HUDEP-2 (cell line): ENCODE measurements around the gene INHBE.
"Not testable (repeated sequence)": the region's sequence is repeated elsewhere in the genome, so short reads cannot be mapped to it uniquely, and the experiment has no call there.

Experiments
- DNase-seq, 76 experiments: peaks; one replicate each; lab custom pipeline; 2025; ENCODE audit not compliant: unreplicated experiment in 76 of 76; lab: John Stamatoyannopoulos, UW

The INHBE gene

DNA sequence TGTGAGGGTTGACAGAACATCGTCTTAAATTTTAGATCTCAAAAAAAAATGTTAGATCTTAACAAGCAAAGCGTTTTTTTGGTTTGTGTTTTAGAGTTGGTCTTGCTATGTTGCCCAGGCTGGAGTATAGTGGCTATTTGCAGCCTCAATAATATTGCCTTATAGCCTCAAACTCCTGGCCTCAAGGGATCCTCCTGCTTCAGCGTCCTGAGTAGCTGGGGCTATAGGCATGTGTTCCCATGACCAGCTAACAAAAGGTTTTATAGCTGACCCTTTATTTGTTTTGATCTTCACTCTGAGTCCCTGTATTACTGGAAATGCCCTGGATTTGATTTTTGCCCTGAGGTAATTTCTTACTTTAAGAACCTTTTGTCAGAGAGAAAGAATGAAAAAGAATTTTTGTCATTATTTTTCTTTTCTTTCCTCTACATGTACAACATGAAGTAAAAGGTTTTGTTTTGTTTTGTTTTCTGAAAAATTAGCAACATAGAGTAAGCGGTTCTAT is 15.3 kb upstream of the INHBE start:
- no peak for DNase-seq

DNA sequence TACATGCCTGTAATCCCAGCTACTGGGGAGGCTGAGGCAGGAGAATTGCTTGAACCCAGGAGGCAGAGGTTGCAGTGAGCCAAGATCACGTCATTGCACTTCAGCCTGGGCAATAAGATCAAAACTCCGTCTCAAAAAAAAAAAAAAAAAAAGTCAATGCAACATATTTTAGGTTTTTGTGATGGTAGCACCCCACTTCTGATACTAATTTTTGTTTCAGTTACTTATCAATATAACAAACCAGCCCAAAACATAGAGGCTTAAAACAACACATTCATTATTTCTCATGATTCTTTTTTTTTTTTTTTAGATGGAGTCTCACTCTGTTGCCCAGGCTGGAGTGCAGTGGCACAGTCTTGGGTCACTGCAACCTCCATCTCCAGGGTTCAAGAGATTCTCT is 13.7 kb upstream of the INHBE start:
- DNase-seq: not testable (repeated sequence)

DNA sequence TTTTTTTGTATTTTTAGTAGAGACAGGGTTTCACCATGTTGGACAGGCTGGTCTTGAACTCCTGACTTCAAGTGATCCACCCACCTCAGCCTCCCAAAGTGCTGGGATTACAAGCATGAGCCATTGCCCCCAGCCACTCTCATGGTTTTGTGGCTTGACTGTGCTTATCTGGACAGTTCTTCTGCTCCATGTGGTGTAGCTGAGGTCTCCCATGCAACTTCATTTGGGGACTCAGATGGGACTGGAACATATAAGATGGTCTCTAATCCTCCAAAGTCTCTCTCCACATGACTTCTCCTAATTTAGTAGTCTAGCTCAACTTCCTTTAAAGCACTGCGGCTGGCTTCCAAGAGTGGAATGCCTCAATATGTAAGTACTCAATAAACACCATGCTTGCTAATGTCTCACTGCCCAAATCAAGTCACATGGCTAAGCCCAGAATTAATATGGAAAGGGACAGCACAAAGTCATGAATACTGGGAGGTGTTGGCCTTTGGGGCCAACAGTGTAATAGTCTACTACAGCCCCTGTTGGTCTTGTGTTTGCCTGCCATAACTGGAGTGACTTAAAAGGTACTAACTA is 13.2 kb upstream of the INHBE start:
- no peak for DNase-seq

DNA sequence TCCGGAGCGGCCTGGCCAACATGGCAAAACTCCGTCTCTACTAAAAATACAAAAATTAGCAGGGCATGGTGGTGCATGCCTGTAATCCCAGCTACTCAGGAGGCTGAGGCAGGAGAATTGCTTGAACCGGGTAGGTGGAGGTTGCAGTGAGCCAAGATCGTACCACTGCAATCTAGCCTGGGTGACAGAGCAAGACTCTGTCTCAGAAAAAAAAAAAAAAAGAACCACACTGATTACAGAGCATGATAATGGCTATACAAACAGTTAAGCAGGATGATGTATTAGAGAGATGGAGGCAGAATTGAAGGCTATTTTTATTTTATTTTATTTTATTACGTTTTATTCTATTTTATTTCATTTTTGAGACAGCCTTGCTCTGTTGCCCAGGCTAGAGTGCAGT is 10.8 kb upstream of the INHBE start:
- not testable (repeated sequence) for DNase-seq

DNA sequence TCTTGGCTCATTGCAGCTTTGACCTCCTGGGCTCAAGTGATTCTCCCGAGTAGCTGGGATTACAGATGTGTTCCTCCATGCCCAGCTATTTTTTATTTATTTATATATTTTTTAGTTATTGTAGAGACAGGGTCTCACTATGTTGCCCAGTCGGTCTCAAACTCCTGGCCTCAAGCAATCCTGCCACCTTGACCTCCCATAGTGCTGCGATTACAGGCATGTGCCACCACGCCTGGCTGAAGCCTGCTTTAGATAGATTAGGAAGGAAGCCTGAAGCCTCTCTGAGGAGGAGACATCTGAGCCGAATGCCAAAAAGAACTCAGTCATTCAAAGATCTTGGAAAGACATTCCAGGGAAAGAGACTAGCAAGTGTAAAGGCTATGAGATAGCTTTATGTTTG is 10.4 kb upstream of the INHBE start:
- DNase-seq: peak in 8 of 76 experiments; percentile 1 to 22 (median 10)

DNA sequence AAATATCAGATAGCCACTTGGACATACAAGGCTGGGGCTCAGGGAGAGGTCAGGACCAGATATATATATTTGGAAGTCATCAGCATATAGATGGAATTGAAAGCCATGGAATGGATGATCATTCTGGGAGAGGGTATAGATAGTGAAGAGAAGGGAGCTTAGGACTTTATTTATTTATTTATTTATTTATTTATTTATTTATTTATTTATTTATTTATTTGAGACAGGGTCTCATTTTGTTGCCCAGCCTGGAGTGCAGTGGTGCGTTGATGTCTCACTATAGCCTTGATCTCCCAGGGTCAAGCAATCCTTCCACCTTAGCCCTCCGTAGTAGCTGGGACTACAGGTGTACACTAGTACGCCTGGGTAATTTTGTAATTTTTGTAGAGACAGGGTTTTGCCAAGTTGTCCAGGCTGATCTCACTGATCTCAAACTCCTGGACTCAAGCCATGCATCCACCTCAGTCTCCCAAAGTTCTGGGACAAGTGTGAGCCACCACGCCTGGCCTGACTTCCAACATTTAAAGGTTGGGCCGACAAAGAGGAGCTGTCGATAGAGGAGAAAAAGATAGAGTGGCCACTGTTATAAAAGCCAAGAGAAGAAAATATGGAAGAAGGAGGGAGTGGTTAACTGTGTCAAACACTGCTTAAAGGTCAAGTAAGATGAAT is 8.7 kb upstream of the INHBE start:
- DNase-seq: no peak

DNA sequence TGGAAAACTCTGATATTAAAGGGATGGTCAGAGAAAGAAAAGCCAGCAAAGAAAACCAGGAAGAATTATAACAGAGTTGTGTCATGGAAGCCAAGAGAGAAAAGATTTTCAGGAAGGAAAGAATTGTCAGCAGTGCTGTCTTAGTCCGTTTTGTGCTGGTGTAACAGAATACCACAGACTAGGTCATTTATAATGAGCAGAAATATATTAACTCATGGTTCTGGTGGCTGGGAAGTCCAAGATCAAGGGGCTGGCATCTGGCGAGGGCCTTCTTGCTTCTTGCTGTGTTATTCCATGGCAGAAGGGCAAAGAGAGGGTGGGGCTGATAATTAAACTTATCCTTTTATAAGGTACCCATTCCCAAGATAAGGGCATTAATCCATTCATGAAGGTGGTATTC is 6.4 kb upstream of the INHBE start:
- no peak for DNase-seq

DNA sequence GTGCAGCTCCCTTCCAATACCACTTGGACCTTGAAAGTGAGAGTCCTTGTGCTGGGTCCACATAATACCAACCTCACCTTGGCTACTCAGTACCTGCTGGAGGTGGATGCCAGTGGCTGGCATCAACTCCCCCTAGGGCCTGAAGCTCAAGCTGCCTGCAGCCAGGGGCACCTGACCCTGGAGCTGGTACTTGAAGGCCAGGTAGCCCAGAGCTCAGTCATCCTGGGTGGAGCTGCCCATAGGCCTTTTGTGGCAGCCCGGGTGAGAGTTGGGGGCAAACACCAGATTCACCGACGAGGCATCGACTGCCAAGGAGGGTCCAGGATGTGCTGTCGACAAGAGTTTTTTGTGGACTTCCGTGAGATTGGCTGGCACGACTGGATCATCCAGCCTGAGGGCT is 5.7 kb upstream of the INHBE start:
- no peak for DNase-seq

DNA sequence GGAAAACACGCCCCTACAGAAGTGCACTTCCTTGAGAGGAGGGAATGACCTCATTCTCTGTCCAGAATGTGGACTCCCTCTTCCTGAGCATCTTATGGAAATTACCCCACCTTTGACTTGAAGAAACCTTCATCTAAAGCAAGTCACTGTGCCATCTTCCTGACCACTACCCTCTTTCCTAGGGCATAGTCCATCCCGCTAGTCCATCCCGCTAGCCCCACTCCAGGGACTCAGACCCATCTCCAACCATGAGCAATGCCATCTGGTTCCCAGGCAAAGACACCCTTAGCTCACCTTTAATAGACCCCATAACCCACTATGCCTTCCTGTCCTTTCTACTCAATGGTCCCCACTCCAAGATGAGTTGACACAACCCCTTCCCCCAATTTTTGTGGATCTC is 5.0 kb upstream of the INHBE start:
- no peak for DNase-seq

DNA sequence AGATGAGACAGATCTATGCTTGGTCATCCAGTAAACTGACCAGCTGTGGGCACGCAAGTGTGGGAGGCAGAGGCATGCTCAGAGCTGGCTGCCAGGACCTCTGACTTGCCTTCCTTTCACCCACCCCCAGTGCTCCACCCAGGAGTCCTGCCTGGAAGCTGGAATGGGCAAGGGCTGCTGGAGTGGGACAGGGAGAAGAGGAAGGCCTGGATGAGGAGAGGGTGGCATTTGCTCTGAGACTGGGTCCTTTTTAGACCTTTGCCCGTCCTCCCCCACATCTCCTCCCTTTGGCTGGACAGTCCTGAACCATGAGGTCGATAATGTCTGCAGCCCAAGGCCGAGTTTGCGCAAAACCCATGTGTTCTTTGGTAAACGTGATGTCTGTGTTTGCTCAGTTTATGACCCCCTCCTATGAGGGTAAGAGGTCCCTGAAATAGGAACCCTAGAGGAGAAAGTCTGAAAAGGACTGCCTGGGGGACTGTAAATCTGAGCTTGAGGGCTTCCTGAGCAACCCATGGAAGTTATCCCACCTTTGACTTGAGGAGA is 3.8 kb upstream of the INHBE start:
- no peak for DNase-seq

DNA sequence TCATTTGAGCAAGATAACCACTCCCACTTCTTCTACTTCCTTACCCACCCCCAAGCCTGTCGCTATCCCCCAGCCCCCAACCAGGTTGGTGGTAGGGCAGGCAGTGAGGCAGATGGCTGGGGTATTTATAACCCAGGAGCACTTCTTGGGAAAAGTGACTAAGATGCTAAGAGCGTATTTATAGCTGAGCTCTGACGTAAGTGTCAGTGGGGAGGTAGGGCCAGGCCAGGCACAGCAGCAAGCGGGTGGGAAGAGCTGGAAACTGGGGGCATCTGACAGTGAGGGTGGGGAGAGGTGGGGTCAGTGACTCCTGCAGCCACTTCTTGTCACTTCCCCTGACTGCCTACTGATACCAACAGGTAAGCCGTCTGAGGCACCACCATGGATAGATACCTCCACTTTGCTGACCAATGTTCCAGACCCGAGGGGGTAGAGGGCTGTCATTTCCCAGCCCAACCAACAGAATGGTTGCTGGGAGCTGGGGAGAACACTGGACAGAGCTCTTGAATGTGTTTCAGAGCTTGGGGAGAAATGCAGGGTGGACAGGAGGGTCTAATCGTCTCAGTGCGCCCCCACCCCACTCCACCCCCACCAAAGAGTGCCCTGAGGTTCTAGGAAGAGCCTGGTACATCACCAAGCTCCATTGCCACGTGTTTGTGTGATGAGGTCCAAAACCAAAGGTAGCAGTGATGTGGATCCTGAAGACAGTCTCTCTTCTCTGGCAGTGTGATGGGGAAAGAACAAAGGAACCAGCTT is 2.7 kb upstream of the INHBE start:
- no peak for DNase-seq

DNA sequence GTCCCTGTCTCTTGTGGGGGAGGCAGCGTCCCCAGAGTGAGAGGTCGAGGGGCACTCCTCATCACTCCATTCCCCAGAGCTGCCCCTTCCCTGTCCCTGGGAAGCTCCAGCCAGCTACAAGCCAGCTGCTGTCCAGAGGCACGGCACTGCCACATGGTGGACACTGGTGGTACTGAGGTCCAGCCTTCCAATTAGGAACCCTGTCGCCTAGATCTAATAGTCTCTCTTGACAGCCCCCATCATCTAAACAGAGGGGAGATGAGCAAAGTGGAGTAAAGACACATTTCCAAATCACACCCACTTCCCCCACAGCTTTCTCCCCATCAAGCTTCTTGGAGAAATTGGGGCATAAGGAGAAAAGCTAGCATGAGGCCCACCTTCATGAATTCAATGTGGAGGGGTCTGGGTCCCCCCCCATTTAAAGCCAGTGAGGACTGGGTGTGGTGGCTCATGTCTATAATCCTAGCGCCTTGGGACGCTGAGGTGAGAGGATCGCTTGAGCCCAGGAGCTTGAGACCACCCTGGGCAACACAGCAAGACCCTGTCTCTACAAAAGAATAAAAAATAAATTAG is 2.1 kb upstream of the INHBE start:
- DNase-seq: peak in 49 of 76 experiments; percentile 3 to 73 (median 46)

DNA sequence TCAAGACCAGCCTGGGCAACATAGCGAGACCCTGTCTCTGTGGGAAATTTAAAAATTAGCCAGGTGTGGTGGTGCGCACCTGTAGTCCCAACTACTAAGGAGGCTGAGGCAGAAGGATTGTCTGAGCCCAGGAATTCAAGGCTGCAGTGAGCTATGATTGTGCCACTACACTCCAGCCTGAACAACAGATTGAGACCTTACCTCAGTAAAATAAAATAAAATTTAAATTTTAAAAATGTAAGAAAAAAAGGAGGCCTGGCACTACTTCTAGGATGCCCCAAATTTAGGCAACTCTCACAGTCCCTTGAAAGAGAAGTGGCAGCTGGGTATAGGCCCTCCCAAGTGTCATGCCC is 918 bp upstream of the INHBE start:
- DNase-seq: no peak

DNA sequence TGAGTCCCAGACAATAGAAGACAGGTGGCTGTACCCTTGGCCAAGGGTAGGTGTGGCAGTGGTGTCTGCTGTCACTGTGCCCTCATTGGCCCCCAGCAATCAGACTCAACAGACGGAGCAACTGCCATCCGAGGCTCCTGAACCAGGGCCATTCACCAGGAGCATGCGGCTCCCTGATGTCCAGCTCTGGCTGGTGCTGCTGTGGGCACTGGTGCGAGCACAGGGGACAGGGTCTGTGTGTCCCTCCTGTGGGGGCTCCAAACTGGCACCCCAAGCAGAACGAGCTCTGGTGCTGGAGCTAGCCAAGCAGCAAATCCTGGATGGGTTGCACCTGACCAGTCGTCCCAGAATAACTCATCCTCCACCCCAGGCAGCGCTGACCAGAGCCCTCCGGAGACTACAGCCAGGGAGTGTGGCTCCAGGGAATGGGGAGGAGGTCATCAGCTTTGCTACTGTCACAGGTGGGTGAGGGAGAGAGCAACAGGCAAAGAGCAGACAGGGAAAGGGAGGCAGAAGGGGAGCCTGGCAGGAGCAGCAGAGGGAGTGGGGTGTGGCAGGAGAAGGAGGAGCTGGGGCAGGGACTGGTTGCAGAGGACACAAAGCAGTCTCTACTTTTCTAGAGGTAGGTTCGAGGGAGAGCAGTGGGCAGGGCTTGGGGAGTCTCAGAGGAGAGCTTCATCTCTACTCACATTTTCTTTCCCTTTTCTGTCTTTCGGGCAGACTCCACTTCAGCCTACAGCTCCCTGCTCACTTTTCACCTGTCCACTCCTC is 452 bp downstream of the INHBE start:
- DNase-seq: peak in 2 of 76 experiments; percentile 5 to 32

DNA sequence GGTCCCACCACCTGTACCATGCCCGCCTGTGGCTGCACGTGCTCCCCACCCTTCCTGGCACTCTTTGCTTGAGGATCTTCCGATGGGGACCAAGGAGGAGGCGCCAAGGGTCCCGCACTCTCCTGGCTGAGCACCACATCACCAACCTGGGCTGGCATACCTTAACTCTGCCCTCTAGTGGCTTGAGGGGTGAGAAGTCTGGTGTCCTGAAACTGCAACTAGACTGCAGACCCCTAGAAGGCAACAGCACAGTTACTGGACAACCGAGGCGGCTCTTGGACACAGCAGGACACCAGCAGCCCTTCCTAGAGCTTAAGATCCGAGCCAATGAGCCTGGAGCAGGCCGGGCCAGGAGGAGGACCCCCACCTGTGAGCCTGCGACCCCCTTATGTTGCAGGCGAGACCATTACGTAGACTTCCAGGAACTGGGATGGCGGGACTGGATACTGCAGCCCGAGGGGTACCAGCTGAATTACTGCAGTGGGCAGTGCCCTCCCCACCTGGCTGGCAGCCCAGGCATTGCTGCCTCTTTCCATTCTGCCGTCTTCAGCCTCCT is 1.1 kb downstream of the INHBE start:
- DNase-seq: peak in 32 of 76 experiments; percentile 5 to 54 (median 25)

DNA sequence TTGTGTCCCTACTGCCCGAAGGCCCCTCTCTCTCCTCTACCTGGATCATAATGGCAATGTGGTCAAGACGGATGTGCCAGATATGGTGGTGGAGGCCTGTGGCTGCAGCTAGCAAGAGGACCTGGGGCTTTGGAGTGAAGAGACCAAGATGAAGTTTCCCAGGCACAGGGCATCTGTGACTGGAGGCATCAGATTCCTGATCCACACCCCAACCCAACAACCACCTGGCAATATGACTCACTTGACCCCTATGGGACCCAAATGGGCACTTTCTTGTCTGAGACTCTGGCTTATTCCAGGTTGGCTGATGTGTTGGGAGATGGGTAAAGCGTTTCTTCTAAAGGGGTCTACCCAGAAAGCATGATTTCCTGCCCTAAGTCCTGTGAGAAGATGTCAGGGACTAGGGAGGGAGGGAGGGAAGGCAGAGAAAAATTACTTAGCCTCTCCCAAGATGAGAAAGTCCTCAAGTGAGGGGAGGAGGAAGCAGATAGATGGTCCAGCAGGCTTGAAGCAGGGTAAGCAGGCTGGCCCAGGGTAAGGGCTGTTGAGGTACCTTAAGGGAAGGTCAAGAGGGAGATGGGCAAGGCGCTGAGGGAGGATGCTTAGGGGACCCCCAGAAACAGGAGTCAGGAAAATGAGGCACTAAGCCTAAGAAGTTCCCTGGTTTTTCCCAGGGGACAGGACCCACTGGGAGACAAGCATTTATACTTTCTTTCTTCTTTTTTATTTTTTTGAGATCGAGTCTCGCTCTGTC is 1.8 kb downstream of the INHBE start:
- DNase-seq: no peak

DNA sequence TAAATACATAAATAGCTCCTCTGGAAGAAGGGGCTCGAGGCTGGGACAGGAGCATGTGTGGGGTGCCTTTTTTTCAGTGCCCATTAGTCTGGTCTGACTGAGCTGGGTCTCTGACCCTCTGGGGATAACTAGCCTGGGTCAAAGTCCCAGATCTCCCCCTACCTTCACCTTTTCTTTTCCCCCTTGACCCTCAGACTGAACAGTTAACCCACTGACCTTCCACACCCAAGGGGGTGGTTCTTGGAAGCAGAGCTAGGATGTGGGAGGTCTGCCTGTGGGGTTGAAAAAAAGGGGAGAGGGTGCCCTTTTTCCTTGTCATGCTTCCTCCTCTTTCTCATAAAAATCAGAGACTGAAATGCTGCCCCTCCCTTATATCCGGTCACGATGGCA is 3.6 kb downstream of the INHBE start:
- DNase-seq: no peak

DNA sequence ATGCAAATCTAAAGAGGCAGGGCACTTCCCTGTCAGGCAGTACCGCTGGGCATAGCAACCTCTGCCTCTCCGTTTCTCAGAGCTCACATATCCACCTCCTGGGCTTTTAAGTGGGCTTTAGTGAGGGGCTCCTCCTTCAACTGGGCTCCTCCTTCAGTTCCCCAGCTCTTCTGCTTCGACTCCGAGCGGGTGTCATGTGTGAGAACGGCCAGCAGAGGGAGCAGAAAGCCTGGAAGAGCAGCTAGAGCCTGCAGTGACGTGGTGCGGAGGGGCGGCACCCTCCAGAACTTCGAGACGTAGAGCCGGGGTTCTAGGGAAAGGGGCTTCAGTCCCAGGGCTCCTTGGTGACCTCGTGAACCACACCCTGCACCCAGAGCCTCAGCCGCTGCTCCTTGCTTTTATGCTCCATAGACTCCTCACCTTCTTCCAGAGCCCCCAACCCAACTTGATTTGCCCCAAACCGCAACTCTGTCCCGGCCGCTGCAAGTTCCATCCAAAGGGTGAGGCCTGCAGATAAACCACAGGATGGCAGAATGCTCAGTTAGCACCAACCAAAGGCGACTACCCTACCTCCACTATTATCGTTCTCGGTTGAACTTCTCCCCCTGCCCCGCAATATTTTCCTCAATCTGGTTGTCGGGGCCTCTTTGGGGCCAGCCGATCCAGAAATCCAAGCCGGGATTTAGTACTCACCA is 4.1 kb downstream of the INHBE start:
- DNase-seq: peak in 73 of 76 experiments; percentile 47 to 93 (median 80)
